Measurements from ENCODE around the gene ARHGAP36.

The ARHGAP36 gene

GRCh38 chrX:131058136-131058868 lies at the start of gene ARHGAP36:
ARHGAP36 (plus strand) TSS chrX:131058346; CDS start chrX:131081666, 23,320 bp downstream.
- no peak for DNase-seq (ENCODE audit: low read depth in 2 of 2)

- DNase-seq (ENCODE audit: low read depth in 2 of 2) = no peak
Observed at GRCh38 chrX:131010186-131010585, 48.0 kb upstream of the ARHGAP36 start.

- DNase-seq (ENCODE audit: low read depth in 2 of 2) = no peak
Observed at GRCh38 chrX:131025336-131025735, 32.8 kb upstream of the ARHGAP36 start.

- no peak for DNase-seq (ENCODE audit: low read depth in 2 of 2)
Observed at GRCh38 chrX:131032354-131033230, 25.6 kb upstream of the ARHGAP36 start.

- DNase-seq (ENCODE audit: low read depth in 2 of 2) = no peak
Observed at GRCh38 chrX:131034063-131034462, 24.1 kb upstream of the ARHGAP36 start.

GRCh38 chrX:131040781-131041180 lies 17.4 kb upstream of the ARHGAP36 start:
- no peak for DNase-seq (ENCODE audit: low read depth in 2 of 2)

GRCh38 chrX:131041667-131042066 lies 16.5 kb upstream of the ARHGAP36 start:
- no peak for DNase-seq (ENCODE audit: low read depth in 2 of 2)

- DNase-seq (ENCODE audit: low read depth in 2 of 2) = no peak
Observed at GRCh38 chrX:131045726-131046125, 12.4 kb upstream of the ARHGAP36 start.

- no peak for DNase-seq (ENCODE audit: low read depth in 2 of 2)
Observed at GRCh38 chrX:131046596-131046995, 11.6 kb upstream of the ARHGAP36 start.

- no peak for DNase-seq (ENCODE audit: low read depth in 2 of 2)
Observed at GRCh38 chrX:131047180-131047579, 11.0 kb upstream of the ARHGAP36 start.

- DNase-seq (ENCODE audit: low read depth in 2 of 2) = no peak
Observed at GRCh38 chrX:131053076-131053475, 5.1 kb upstream of the ARHGAP36 start.

- no peak for DNase-seq (ENCODE audit: low read depth in 2 of 2)
Observed at GRCh38 chrX:131054906-131055305, 3.2 kb upstream of the ARHGAP36 start.

- DNase-seq (ENCODE audit: low read depth in 2 of 2) = no peak
Observed at GRCh38 chrX:131057706-131058105, 440 bp upstream of the ARHGAP36 start.

- no peak for DNase-seq (ENCODE audit: low read depth in 2 of 2)
Observed at GRCh38 chrX:131059246-131059645, 1.1 kb downstream of the ARHGAP36 start.

- no peak for DNase-seq (ENCODE audit: low read depth in 2 of 2)
Observed at GRCh38 chrX:131060147-131060546, 2.0 kb downstream of the ARHGAP36 start.

GRCh38 chrX:131061306-131061705 lies 3.2 kb downstream of the ARHGAP36 start:
- DNase-seq (ENCODE audit: low read depth in 2 of 2) = no peak

- no peak for DNase-seq (ENCODE audit: low read depth in 2 of 2)
Observed at GRCh38 chrX:131063613-131064012, 5.5 kb downstream of the ARHGAP36 start.

- no peak for DNase-seq (ENCODE audit: low read depth in 2 of 2)
Observed at GRCh38 chrX:131066237-131066636, 8.1 kb downstream of the ARHGAP36 start.

GRCh38 chrX:131067216-131067615 lies 9.1 kb downstream of the ARHGAP36 start:
- no peak for DNase-seq (ENCODE audit: low read depth in 2 of 2)

GRCh38 chrX:131067846-131068745 lies 9.9 kb downstream of the ARHGAP36 start:
- DNase-seq (ENCODE audit: low read depth in 2 of 2) = no peak

- DNase-seq (ENCODE audit: low read depth in 2 of 2) = peak in 1 of 2 donors; percentile 14
Observed at GRCh38 chrX:131068945-131069719, 11.0 kb downstream of the ARHGAP36 start.

All from stimulated activated CD4-positive, alpha-beta T cell treated with anti-CD3 and anti-CD28 coated beads, Interleukin-15, amount 100 ng/mL, for 48 hours (primary cell).